Hippocampal formation (tissue), 2 donors: Measurements from ENCODE around the gene CCNB1IP1.
"Not testable (repeated sequence)": the region's sequence is repeated elsewhere in the genome, so short reads cannot be mapped to it uniquely, and the experiment has no call there.

Experiments used
- DNase-seq, 2 donors: peaks; one replicate each; lab custom pipeline; 2025; lab: John Stamatoyannopoulos, UW

Gene CCNB1IP1

GRCh38 chr14:20332431-20332787 is 670 bp downstream of the CCNB1IP1 start:
- DNase-seq: peak in 1 of 2 donors; percentile 20

GRCh38 chr14:20331053-20331613 is 1.9 kb downstream of the CCNB1IP1 start:
- no peak for DNase-seq

- DNase-seq: no peak
These were observed 3.7 kb downstream of the CCNB1IP1 start for GRCh38 chr14:20329355-20329754.

GRCh38 chr14:20328705-20329104 is 4.4 kb downstream of the CCNB1IP1 start:
- DNase-seq: no peak

- peak in 1 of 2 donors; percentile 68 for DNase-seq
These were observed 5.8 kb downstream of the CCNB1IP1 start for GRCh38 chr14:20327005-20327869.

- no peak for DNase-seq
These were observed 15.4 kb downstream of the CCNB1IP1 start for GRCh38 chr14:20317720-20318119.

- no peak for DNase-seq
These were observed 19.1 kb downstream of the CCNB1IP1 start for GRCh38 chr14:20314026-20314425.

- DNase-seq: no peak
These were observed 27.0 kb downstream of the CCNB1IP1 start for GRCh38 chr14:20306079-20306423.

GRCh38 chr14:20305265-20306078 is 27.6 kb downstream of the CCNB1IP1 start, which contains the start of gene TTC5:
Gene TTC5 (minus strand): TSS chr14:20305951. CDS start chr14:20305937, 14 bp downstream.
- peak; percentile 74 to 80 for DNase-seq

GRCh38 chr14:20302042-20302755 is 30.9 kb downstream of the CCNB1IP1 start:
- DNase-seq: no peak

GRCh38 chr14:20295067-20295466 is 38.0 kb downstream of the CCNB1IP1 start:
- no peak for DNase-seq

- DNase-seq: no peak
These were observed 38.4 kb downstream of the CCNB1IP1 start for GRCh38 chr14:20294636-20295035.

- DNase-seq: not testable (repeated sequence)
These were observed 51.1 kb downstream of the CCNB1IP1 start for GRCh38 chr14:20281998-20282397.

GRCh38 chr14:20280265-20280664 is 52.8 kb downstream of the CCNB1IP1 start:
- DNase-seq: not testable (repeated sequence)

GRCh38 chr14:20278414-20278813 is 54.7 kb downstream of the CCNB1IP1 start:
- no peak for DNase-seq

GRCh38 chr14:20277409-20277808 is 55.7 kb downstream of the CCNB1IP1 start:
- no peak for DNase-seq

- no peak for DNase-seq
These were observed 59.0 kb downstream of the CCNB1IP1 start for GRCh38 chr14:20274062-20274461.

- not testable (repeated sequence) for DNase-seq
These were observed 68.7 kb downstream of the CCNB1IP1 start for GRCh38 chr14:20264361-20264760.

- DNase-seq: no peak
These were observed 70.4 kb downstream of the CCNB1IP1 start for GRCh38 chr14:20262642-20263128.
